Natural killer cell (primary cell): ENCODE data around the gene FOS. TPM values are rescaled to one million over a fixed set of nuclear protein-coding genes. Genes with fewer than 3 reads are reported as not detected.

Experiments
- ATAC-seq, 3 donors: fragments of 150-1000 bp in 2 of 3; fragments of 200-7000 bp in 1 of 3; cut with Tn5 transposase; 1 replicate in 1 of 3; 2 replicates in 2 of 3; pipeline ENCODE4 v1.10.0; 2021; ENCODE audit warnings: mild to moderate bottlenecking in 2 of 3, moderate library complexity in 2 of 3
- DNase-seq, 2 donors: peaks; one replicate each; pipeline versions ENCODE4 v3.0.0 to v3.0.0-alpha.2; 2013 to 2021; ENCODE audit warnings: mixed read lengths in 1 of 2
- H3K27ac ChIP-seq: one replicate; pipeline ENCODE4 v1.5.1; 2013; ENCODE audit warnings: mild to moderate bottlenecking, low read length
- H3K27me3 ChIP-seq: one replicate; pipeline ENCODE4 v1.6.1; 2013; ENCODE audit warnings: low read length; ENCODE audit not compliant: control insufficient read depth, insufficient read depth
- H3K36me3 ChIP-seq: one replicate; pipeline ENCODE4 v1.6.1; 2013; ENCODE audit warnings: low read length; ENCODE audit not compliant: control insufficient read depth, insufficient read depth
- H3K4me1 ChIP-seq: one replicate; pipeline ENCODE4 v1.6.1; 2013; ENCODE audit warnings: low read length; ENCODE audit not compliant: control insufficient read depth, insufficient read depth
- H3K4me3 ChIP-seq: one replicate; pipeline ENCODE4 v1.5.1; 2013; ENCODE audit warnings: low read length
- H3K9me3 ChIP-seq: one replicate; pipeline ENCODE4 v1.6.1; 2013; ENCODE audit warnings: low read length; ENCODE audit not compliant: control insufficient read depth, insufficient read depth
- H3K27ac Mint-ChIP-seq, 2 donors: one replicate each; pipeline ENCODE4 v1.8.0; 2022; ENCODE audit warnings: mild to moderate bottlenecking in 2 of 2, mixed read lengths in 2 of 2, moderate library complexity in 1 of 2
- H3K27me3 Mint-ChIP-seq, 2 donors: one replicate each; pipeline ENCODE4 v1.8.0; 2022; ENCODE audit warnings: low read depth in 2 of 2, mixed read lengths in 2 of 2
- H3K36me3 Mint-ChIP-seq: one replicate; pipeline ENCODE4 v1.8.0; 2022; ENCODE audit warnings: mixed read lengths
- H3K4me1 Mint-ChIP-seq, 2 donors: one replicate each; pipeline ENCODE4 v1.8.0; 2022; ENCODE audit warnings: mixed read lengths in 2 of 2
- H3K4me3 Mint-ChIP-seq: one replicate; pipeline ENCODE4 v1.8.0; 2022; ENCODE audit warnings: mild to moderate bottlenecking, moderate library complexity, mixed read lengths
- H3K9me3 Mint-ChIP-seq, 2 donors: one replicate each; pipeline ENCODE4 v1.8.0; 2022; ENCODE audit warnings: mixed read lengths in 2 of 2
- CTCF ChIP-seq: fragments of 200-600 bp; IDR thresholded peaks from one replicate; pipeline ENCODE4 v1.8.0; 2022; ENCODE audit warnings: antibody characterized with exemption
- WGBS: methylation state at CpG from one replicate; pipeline ENCODE4 v1.1.7; 2013; ENCODE audit warnings: missing lambda C conversion rate; ENCODE audit not compliant: insufficient coverage; 5-methylcytosine and 5-hydroxymethylcytosine counted together
- intact Hi-C: fragments of 100-400 bp; cut with micrococcal nuclease; formaldehyde crosslinking; loops from one replicate; pipeline ENCODE4 v1.14.2; 2022
- total RNA-seq, 4 donors: library from RNA; stranded (reverse); fragments of 120-200 nt in 1 of 4; gene quantifications; one replicate each; pipeline versions ENCODE4 v1.2.3 to v1.2.4, GENCODE V29; 2013 to 2022

The FOS gene
- total RNA-seq, 3 donors from 2014 or later (not counting 1 experiment from before 2014, with no cell fraction given) = 2,527 to 3,257 (median 3,104) TPM

DNA sequence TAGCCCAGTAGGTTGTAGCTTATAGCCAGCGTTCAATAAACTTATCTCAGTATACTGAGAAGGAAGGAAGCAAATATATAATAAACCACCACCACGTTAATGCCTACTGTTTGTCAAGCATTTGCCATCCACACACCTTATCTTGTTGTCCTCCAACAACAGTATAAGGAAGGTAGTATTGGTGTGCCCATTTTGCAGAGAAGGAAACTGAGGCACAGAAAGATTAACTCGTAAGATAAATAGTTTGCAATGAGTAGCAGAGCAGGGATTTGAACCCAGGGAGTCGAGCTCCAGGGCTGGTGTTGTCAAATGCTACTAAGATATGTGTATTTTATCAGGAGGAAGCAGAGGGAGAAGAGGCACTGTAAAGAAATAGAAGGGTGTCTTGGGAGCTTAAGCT is 27.8 kb upstream of the FOS start:
- Mint-ChIP-seq H3K9me3 (no peaks in the 10 kb centered on the region), H3K4me3 (peak overlapping the region; percentile 21), H3K4me1 (peaks cover 57% of the 10 kb centered on the region in 2 donors), H3K27me3 (no peaks in the 10 kb centered on the region), H3K36me3 (no peaks in the 10 kb centered on the region), H3K27ac (peak overlapping the region; percentile 90 to 93)
- Histone ChIP-seq H3K4me3 (no peak overlapping the region), H3K4me1 (peaks cover 60% of the 10 kb centered on the region), H3K9me3 (no peaks in the 10 kb centered on the region), H3K27ac (peak overlapping the region; percentile 88), H3K36me3 (no peaks in the 10 kb centered on the region), H3K27me3 (no peaks in the 10 kb centered on the region)
- DNase-seq = no peak
- no peak for TF ChIP-seq CTCF
- intact Hi-C loops = no loop called here
- 99% methylated on average over 2 of the region's 4 CpGs for whole genome bisulfite sequencing
- ATAC-seq = no peak

GRCh38 chr14:75252254-75252837 is 26.3 kb upstream of the FOS start:
- H3K4me1 Mint-ChIP-seq = peaks cover 43 to 48% of the 10 kb centered on the region in 2 donors
- TF ChIP-seq CTCF = no peak
- H3K4me3 ChIP-seq = no peak overlapping the region
- H3K36me3 Mint-ChIP-seq = no peaks in the 10 kb centered on the region
- no peaks in the 10 kb centered on the region for H3K9me3 Mint-ChIP-seq
- no peak for ATAC-seq
- no peaks in the 10 kb centered on the region for H3K27me3 ChIP-seq
- no peaks in the 10 kb centered on the region for H3K36me3 ChIP-seq
- no peaks in the 10 kb centered on the region for H3K9me3 ChIP-seq
- H3K27ac ChIP-seq = no peak overlapping the region
- WGBS = 91% methylated on average over 10 of the region's 10 CpGs
- intact Hi-C loops = no loop called here
- H3K4me3 Mint-ChIP-seq = no peak overlapping the region
- peaks cover 44% of the 10 kb centered on the region for H3K4me1 ChIP-seq
- peak overlapping the region in 1 of 2 donors; percentile 65 for H3K27ac Mint-ChIP-seq
- H3K27me3 Mint-ChIP-seq = no peaks in the 10 kb centered on the region
- no peak for DNase-seq

DNA sequence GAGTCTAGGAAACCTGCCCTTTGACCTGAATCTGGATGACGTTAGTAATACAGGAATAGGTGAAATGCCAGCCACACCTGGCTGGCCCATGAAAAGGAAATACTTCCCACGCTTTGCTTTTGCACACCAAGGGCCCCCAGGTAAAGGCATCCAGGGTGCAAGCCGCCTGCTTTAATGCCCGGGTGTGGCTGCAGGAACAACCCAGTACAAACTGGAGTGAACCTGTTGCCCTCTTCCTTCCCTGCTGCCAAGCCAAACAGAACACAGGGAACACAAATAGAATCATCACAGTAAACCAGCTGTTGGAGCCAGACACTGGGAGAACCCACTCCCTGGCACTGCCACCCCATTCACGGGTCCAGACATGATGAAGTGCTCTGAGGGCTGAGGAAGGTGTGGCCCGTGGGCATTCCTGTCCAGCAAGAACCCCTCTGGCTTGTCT is 24.2 kb upstream of the FOS start:
- H3K36me3 ChIP-seq = no peaks in the 10 kb centered on the region
- WGBS = 90% methylated on average over 6 of the region's 6 CpGs
- Mint-ChIP-seq H3K4me3 (no peak overlapping the region), H3K27me3 (no peaks in the 10 kb centered on the region), H3K9me3 (no peaks in the 10 kb centered on the region), H3K36me3 (no peaks in the 10 kb centered on the region), H3K27ac (peak overlapping the region in 1 of 2 donors; percentile 83), H3K4me1 (peaks cover 34 to 46% of the 10 kb centered on the region in 2 donors)
- no peak overlapping the region for H3K4me3 ChIP-seq
- no peaks in the 10 kb centered on the region for H3K27me3 ChIP-seq
- no peak for DNase-seq
- ATAC-seq = no peak
- peaks cover 32% of the 10 kb centered on the region for H3K4me1 ChIP-seq
- H3K27ac ChIP-seq = no peak overlapping the region
- intact Hi-C loops = no loop called here
- no peaks in the 10 kb centered on the region for H3K9me3 ChIP-seq
- no peak for TF ChIP-seq CTCF
